H1 (cell line): ENCODE results near the gene SPDYC. TPM values are rescaled to one million over a fixed set of nuclear protein-coding genes. Genes with fewer than 3 reads are reported as not detected.

Experiments used
- CTCF ChIA-PET: fragments of 300-600 bp; sonication (Branson Sonifier 250); formaldehyde crosslinking; loops from one replicate; lab custom pipeline; 2021; ENCODE audit not compliant: partially characterized antibody; lab: Charles Lee
- POLR2A ChIA-PET: fragments of 300-600 bp; sonication (Branson Sonifier 250); formaldehyde crosslinking; loops from one replicate; lab custom pipeline; 2021; ENCODE audit warnings: inconsistent platforms; ENCODE audit not compliant: partially characterized antibody; lab: Charles Lee
- DNase-seq, 2 experiments: peaks; one replicate each; pipeline versions ENCODE4 v3.0.0 to v3.0.0-alpha.2; 2010 to 2022; ENCODE audit warnings: low spot score in 2 of 2, low read depth in 1 of 2, mixed read lengths in 1 of 2
- FAIRE-seq: peaks from 2 replicates; lab custom pipeline; 2011; peaks lifted over from hg19 to GRCh38; lab: Jason Lieb, UNC
- H2AFZ ChIP-seq: 2 replicates; pipeline ENCODE4 v1.8.1; 2012; ENCODE audit warnings: low read length, inconsistent platforms
- H2AK5ac ChIP-seq: 2 replicates; pipeline ENCODE4 v1.6.1; 2013; ENCODE audit warnings: low read depth, low read length
- H2BK120ac ChIP-seq: replicated peaks from 2 replicates; pipeline ENCODE3; 2013; ENCODE audit warnings: low read depth, low read length, inconsistent platforms
- H2BK12ac ChIP-seq: 2 replicates; pipeline ENCODE4 v1.6.1; 2013; ENCODE audit warnings: low read depth, low read length
- H2BK15ac ChIP-seq: 2 replicates; pipeline ENCODE4 v1.6.1; 2013; ENCODE audit warnings: low read length
- H2BK20ac ChIP-seq: 2 replicates; pipeline ENCODE4 v1.6.1; 2013; ENCODE audit warnings: low read length
- H2BK5ac ChIP-seq: 2 replicates; pipeline ENCODE4 v1.6.1; 2013; ENCODE audit warnings: low read depth, low read length
- H3K14ac ChIP-seq: 2 replicates; pipeline ENCODE4 v1.6.1; 2013; ENCODE audit warnings: inconsistent platforms; ENCODE audit not compliant: insufficient read length
- H3K18ac ChIP-seq: 2 replicates; pipeline ENCODE4 v1.6.1; 2013; ENCODE audit warnings: low read length; ENCODE audit errors: extremely low read depth
- H3K23ac ChIP-seq: 2 replicates; pipeline ENCODE4 v1.6.1; 2013; ENCODE audit warnings: inconsistent platforms; ENCODE audit not compliant: insufficient read length
- H3K23me2 ChIP-seq: 2 replicates; pipeline ENCODE4 v1.6.1; 2013; ENCODE audit warnings: low read depth, low read length
- H3K27ac ChIP-seq: 2 replicates; pipeline ENCODE4 v1.6.1; 2011; ENCODE audit warnings: low read depth, low read length, inconsistent platforms
- H3K27me3 ChIP-seq, 4 experiments: replicated peaks in 1 of 4; 1 replicate in 1 of 4; 2 replicates in 3 of 4; pipeline versions ENCODE4 v1.6.1 to v1.8.1; 2011 to 2013; ENCODE audit warnings: low read length in 3 of 4, mild to moderate bottlenecking in 3 of 4, inconsistent platforms in 2 of 4, mixed read lengths in 2 of 4, moderate library complexity in 1 of 4; ENCODE audit not compliant: control insufficient read depth in 3 of 4, insufficient read depth in 3 of 4; ENCODE audit errors: extremely low read depth in 1 of 4
- H3K36me3 ChIP-seq, 4 experiments: 2 replicates each; pipeline versions ENCODE4 v1.6.1 to v1.8.1; 2011 to 2013; ENCODE audit warnings: mild to moderate bottlenecking in 4 of 4, low read length in 3 of 4, moderate library complexity in 2 of 4, control low read depth in 1 of 4, inconsistent platforms in 1 of 4; ENCODE audit not compliant: insufficient read depth in 4 of 4, control insufficient read depth in 2 of 4
- H3K4ac ChIP-seq: replicated peaks from 2 replicates; pipeline ENCODE3; 2013; ENCODE audit warnings: low read length, low read depth, mixed read lengths, inconsistent platforms; ENCODE audit not compliant: insufficient read length
- H3K4me1 ChIP-seq, 4 experiments: replicated peaks in 1 of 4; 1 replicate in 1 of 4; 2 replicates in 3 of 4; pipeline versions ENCODE4 v1.6.1 to v1.8.1; 2011 to 2013; ENCODE audit warnings: low read length in 3 of 4, inconsistent platforms in 2 of 4, mixed read lengths in 1 of 4; ENCODE audit not compliant: insufficient read depth in 4 of 4, control insufficient read depth in 3 of 4
- H3K4me2 ChIP-seq, 2 experiments: 2 replicates each; pipeline versions ENCODE4 v1.6.1 to v1.8.1; 2011 to 2013; ENCODE audit warnings: low read depth in 2 of 2, low read length in 2 of 2, control low read depth in 1 of 2, inconsistent platforms in 1 of 2, mild to moderate bottlenecking in 1 of 2; ENCODE audit not compliant: insufficient read depth in 1 of 2
- H3K4me3 ChIP-seq, 4 experiments: fragments of 200-600, 300-600 bp in 1 of 4; sonication (generic), shearing (Covaris generic), sonication (Bioruptor Twin) in 1 of 4; 2 replicates each; pipeline versions ENCODE4 v1.5.1 to v1.8.1; 2011 to 2016; ENCODE audit warnings: low read length in 4 of 4, low read depth in 3 of 4, control low read depth in 2 of 4, inconsistent platforms in 2 of 4, mild to moderate bottlenecking in 2 of 4, mixed read lengths in 1 of 4, moderate library complexity in 1 of 4; ENCODE audit not compliant: insufficient read depth in 2 of 4; ENCODE audit errors: extremely low read depth in 1 of 4
- H3K56ac ChIP-seq: replicated peaks from 2 replicates; pipeline ENCODE3; 2013; ENCODE audit warnings: low read depth, mild to moderate bottlenecking, mixed read lengths, low read length, inconsistent platforms; ENCODE audit not compliant: insufficient read length
- H3K79me1 ChIP-seq: 2 replicates; pipeline ENCODE4 v1.6.1; 2013; ENCODE audit warnings: low read depth, low read length, control low read depth
- H3K79me2 ChIP-seq, 2 experiments: 2 replicates each; pipeline versions ENCODE4 v1.6.1 to v1.8.1; 2012 to 2013; ENCODE audit warnings: low read length in 2 of 2, mild to moderate bottlenecking in 2 of 2, inconsistent platforms in 1 of 2; ENCODE audit not compliant: insufficient read depth in 2 of 2, control insufficient read depth in 1 of 2
- H3K9ac ChIP-seq, 4 experiments: replicated peaks in 1 of 4; 1 replicate in 1 of 4; 2 replicates in 3 of 4; pipeline versions ENCODE4 v1.6.1 to v1.8.1; 2011 to 2013; ENCODE audit warnings: low read depth in 3 of 4, low read length in 3 of 4, control low read depth in 2 of 4, mild to moderate bottlenecking in 2 of 4, moderate library complexity in 2 of 4, inconsistent platforms in 1 of 4; ENCODE audit errors: extremely low read depth in 1 of 4
- H3K9me3 ChIP-seq, 2 experiments: 2 replicates each; pipeline versions ENCODE4 v1.6.1 to v1.8.1; 2012 to 2013; ENCODE audit warnings: mild to moderate bottlenecking in 2 of 2, moderate library complexity in 2 of 2, control low read depth in 1 of 2, inconsistent platforms in 1 of 2, low read depth in 1 of 2, low read length in 1 of 2, mixed read lengths in 1 of 2; ENCODE audit not compliant: insufficient read depth in 2 of 2
- H4K20me1 ChIP-seq, 2 experiments: replicated peaks in 1 of 2; 2 replicates each; pipeline versions ENCODE3 to v1.8.1; 2011 to 2013; ENCODE audit warnings: inconsistent platforms in 2 of 2, low read length in 2 of 2, mild to moderate bottlenecking in 1 of 2; ENCODE audit not compliant: insufficient read depth in 2 of 2, control insufficient read depth in 1 of 2
- H4K5ac ChIP-seq: 2 replicates; pipeline ENCODE4 v1.6.1; 2013; ENCODE audit warnings: low read length, low read depth, mixed read lengths, inconsistent platforms; ENCODE audit not compliant: insufficient read length
- H4K8ac ChIP-seq: 2 replicates; pipeline ENCODE4 v1.8.0; 2013; ENCODE audit warnings: mild to moderate bottlenecking, moderate library complexity, low read length, inconsistent platforms; ENCODE audit not compliant: insufficient read depth; ENCODE audit errors: extremely low read depth
- H4K91ac ChIP-seq: replicated peaks from 2 replicates; pipeline ENCODE3; 2013; ENCODE audit warnings: low read length, mixed read lengths, inconsistent platforms; ENCODE audit not compliant: insufficient read length
- E2F6 ChIP-seq: IDR thresholded peaks from 2 replicates; pipeline ENCODE4 v1.6.1; 2012; ENCODE audit warnings: inconsistent platforms
- POLR2A ChIP-seq, 2 experiments: IDR thresholded peaks; 1 replicate in 1 of 2; 2 replicates in 1 of 2; pipeline ENCODE4 v1.6.1; 2011; ENCODE audit warnings: low read depth in 2 of 2, low read length in 2 of 2, mild to moderate bottlenecking in 2 of 2; ENCODE audit errors: control extremely low read depth in 1 of 2
- RBBP5 ChIP-seq: IDR thresholded peaks from 2 replicates; pipeline ENCODE4 v1.7.1; 2012; ENCODE audit warnings: low read depth, mild to moderate bottlenecking, inconsistent platforms, low read length, moderate library complexity, borderline replicate concordance
- RFX5 ChIP-seq: IDR thresholded peaks from 2 replicates; pipeline ENCODE4 v1.6.1; 2011; ENCODE audit warnings: low read depth, low read length, improper control_type of control experiment, borderline replicate concordance
- SIN3A ChIP-seq, 2 experiments: IDR thresholded peaks in 1 of 2; conservative IDR thresholded peaks in 1 of 2; 2 replicates each; pipeline ENCODE4 v1.6.1; 2011 to 2012; ENCODE audit warnings: low read length in 2 of 2, improper control_type of control experiment in 1 of 2, low read depth in 1 of 2, mild to moderate bottlenecking in 1 of 2
- SIX5 ChIP-seq: IDR thresholded peaks from 2 replicates; pipeline ENCODE4 v1.6.1; 2011; ENCODE audit warnings: mild to moderate bottlenecking, low read depth, low read length
- WGBS, 2 experiments: shearing (Covaris generic) in 1 of 2; methylation state at CpG; one replicate each; pipeline versions ENCODE4 v1.1.6 to v1.1.7; 2013 to 2015; ENCODE audit warnings: low lambda C conversion rate in 2 of 2, mixed read lengths in 2 of 2, inconsistent platforms in 1 of 2, low coverage in 1 of 2, missing lambda C conversion rate in 1 of 2; ENCODE audit not compliant: insufficient replicate concordance in 2 of 2, insufficient coverage in 1 of 2, insufficient read length in 1 of 2; ENCODE audit errors: extremely low coverage in 1 of 2, missing lambda C conversion rate in 1 of 2; 5-methylcytosine and 5-hydroxymethylcytosine counted together
- polyA plus RNA-seq, 7 experiments: library from polyadenylated mRNA; depleted of rRNA in 3 of 7; stranded (reverse) in 5 of 7; unstranded in 2 of 7; fragments of >200 nt in 5 of 7; fragments of 200-250 nt in 2 of 7; gene quantifications; 1 replicate in 5 of 7; 2 replicates in 1 of 7; 4 replicates in 1 of 7; pipeline versions ENCODE4 v1.2.1 to v1.2.3, GENCODE V29; 2011 to 2013; ENCODE audit warnings: missing spikeins in 2 of 7, mixed read lengths in 2 of 7
- total RNA-seq: library from RNA; stranded (reverse); fragmentation: NEBNext Ultra II Directional; extraction: Animal tissue kit (Norgen Biotek cat#: 25700); gene quantifications from 2 replicates; pipeline ENCODE4 v1.2.1, GENCODE V29; 2021

The SPDYC gene
- total and polyA plus RNA-seq, 2 of the 8 experiments (the other 6 are each of a cell fraction or from before 2014, with no cell fraction given) = 0.15 TPM; not detected in 1

GRCh38 chr11:65128182-65129145 is 41.6 kb upstream of the SPDYC start:
- FAIRE-seq (no peak), DNase-seq (no peak)
- H3K4me1 ChIP-seq = peaks cover 0 to 7% (median 6%) of the 10 kb centered on the region in 4 experiments; a peak in 6 of 7 replicates
- H3K14ac ChIP-seq = no peak overlapping the region
- H4K20me1 ChIP-seq = peaks cover 0 to 12% of the 10 kb centered on the region in 2 experiments
- TF ChIP-seq RFX5 (no peak), RBBP5 (no peak), E2F6 (no peak), SIX5 (no peak), SIN3A (conservative IDR thresholded peaks at IDR 0.05 in 1 of 2, IDR thresholded peaks at IDR 0.05 in 1 of 2; ENCODE audit: low read depth in 1 of 2, low read length in 2 of 2) (no peak), POLR2A (IDR thresholded peaks at IDR 0.05; ENCODE audit: control extremely low read depth in 1 of 2, low read depth in 2 of 2, low read length in 2 of 2) (peak in 1 of 2 experiments; percentile 22; a peak in 1 of 3 replicates)
- H3K27ac ChIP-seq = no peak overlapping the region
- no peak overlapping the region for H3K56ac ChIP-seq
- H2BK120ac ChIP-seq = no peak overlapping the region
- no peak overlapping the region for H3K4me3 ChIP-seq
- H4K5ac ChIP-seq = no peak overlapping the region
- WGBS, 2 experiments = 89% methylated on average over 15 of the region's 15 CpGs; no CpG with 5 or more reads in 1 of the 2 experiments
- no peak overlapping the region for H2BK20ac ChIP-seq
- H3K9me3 ChIP-seq = no peaks in the 10 kb centered on the region
- H3K23me2 ChIP-seq = peaks cover 2% of the 10 kb centered on the region
- H3K36me3 ChIP-seq = peaks cover 19 to 66% (median 57%) of the 10 kb centered on the region in 4 experiments
- H3K9ac ChIP-seq = no peak overlapping the region
- no peak overlapping the region for H2AK5ac ChIP-seq
- no peaks in the 10 kb centered on the region for H3K27me3 ChIP-seq
- H2BK5ac ChIP-seq = no peak overlapping the region
- no peak overlapping the region for H3K4ac ChIP-seq
- no peak overlapping the region for H3K18ac ChIP-seq
- H3K79me1 ChIP-seq = no peaks in the 10 kb centered on the region; the same call in 1 of the 2 replicates
- H4K8ac ChIP-seq = no peak overlapping the region
- H4K91ac ChIP-seq = no peak overlapping the region
- CTCF ChIA-PET = interaction anchor here (0.6 to 9.5 kb wide), 10 partner anchors 11 to 91 kb away, joined by 3 to 71 read pairs (median 6); partner anchors contain the start of genes CAPN1, TM7SF2 and ZNHIT2
- peaks cover 0 to 19% of the 10 kb centered on the region in 2 experiments; a peak in 2 of 4 replicates for H3K79me2 ChIP-seq
- no peak overlapping the region for H2AFZ ChIP-seq
- no peak overlapping the region for H2BK12ac ChIP-seq
- H3K23ac ChIP-seq = no peak overlapping the region
- H3K4me2 ChIP-seq = no peak overlapping the region
- POLR2A ChIA-PET = interaction anchor here (0.6 to 15.8 kb wide), 10 partner anchors 8 to 254 kb away, joined by 3 to 305 read pairs (median 4); partner anchors contain the start of genes CDCA5, FAU, MRPL49 and SYVN1
- no peak overlapping the region for H2BK15ac ChIP-seq
